Activated naive CD4-positive, alpha-beta T cell treated with anti-CD3 and anti-CD28 coated beads, Interleukin-2, amount 50 U/mL, for 16 hours (primary cell): Measurements from ENCODE around the gene CFAP53.

Experiments used
- DNase-seq: peaks from one replicate; pipeline ENCODE4 v3.0.0-alpha.2; 2020

Gene CFAP53

GRCh38 chr18:50287441-50288347 is 21.4 kb upstream of the CFAP53 start, which contains the start of gene CXXC1:
Gene CXXC1, minus strand, starts transcription at chr18:50287692. Its CDS starts 103 bp downstream, at chr18:50287589.
- DNase-seq: peak; percentile 97

GRCh38 chr18:50287028-50287440 is 20.7 kb upstream of the CFAP53 start:
- no peak for DNase-seq

GRCh38 chr18:50286391-50287027 is 20.2 kb upstream of the CFAP53 start:
- no peak for DNase-seq

- no peak for DNase-seq
These were observed 19.5 kb upstream of the CFAP53 start for GRCh38 chr18:50285631-50286321.

GRCh38 chr18:50285071-50285470 is 18.8 kb upstream of the CFAP53 start:
- no peak for DNase-seq

- DNase-seq: no peak
These were observed 18.1 kb upstream of the CFAP53 start for GRCh38 chr18:50284255-50284885.

GRCh38 chr18:50283469-50284209 is 17.3 kb upstream of the CFAP53 start:
- no peak for DNase-seq

- no peak for DNase-seq
These were observed 16.4 kb upstream of the CFAP53 start for GRCh38 chr18:50282521-50283335.

- DNase-seq: no peak
These were observed 15.8 kb upstream of the CFAP53 start for GRCh38 chr18:50281972-50282520.

GRCh38 chr18:50281295-50281971 is 15.1 kb upstream of the CFAP53 start, which contains the start of gene MBD1:
Gene MBD1, minus strand, starts transcription at chr18:50281523. Its CDS starts 1,531 bp downstream, at chr18:50279992.
- peak; percentile 97 for DNase-seq

GRCh38 chr18:50280707-50281294 is 14.5 kb upstream of the CFAP53 start:
- DNase-seq: no peak

GRCh38 chr18:50279752-50280151 is 13.5 kb upstream of the CFAP53 start:
- DNase-seq: no peak

GRCh38 chr18:50277942-50278341 is 11.6 kb upstream of the CFAP53 start:
- no peak for DNase-seq

GRCh38 chr18:50276452-50276851 is 10.2 kb upstream of the CFAP53 start:
- no peak for DNase-seq

GRCh38 chr18:50275503-50276036 is 9.3 kb upstream of the CFAP53 start:
- no peak for DNase-seq

GRCh38 chr18:50274941-50275340 is 8.6 kb upstream of the CFAP53 start:
- no peak for DNase-seq

GRCh38 chr18:50274044-50274442 is 7.7 kb upstream of the CFAP53 start:
- DNase-seq: no peak

GRCh38 chr18:50273203-50274043 is 7.1 kb upstream of the CFAP53 start:
- DNase-seq: no peak

GRCh38 chr18:50272568-50272967 is 6.3 kb upstream of the CFAP53 start:
- no peak for DNase-seq
